GM21423 (cell line): ENCODE data around the gene ANP32E.
"Not testable (repeated sequence)": the region's sequence is repeated elsewhere in the genome, so short reads cannot be mapped to it uniquely, and the experiment has no call there.

Source experiments
- ATAC-seq: cut with Tn5 transposase; IDR thresholded peaks from one replicate; pipeline ENCODE4 v1.9.1; 2021; ENCODE audit warnings: mild to moderate bottlenecking, moderate library complexity; ENCODE audit not compliant: unreplicated experiment

ANP32E gene

GRCh38 chr1:150257624-150258585 is 22.0 kb upstream of the ANP32E start, which contains the start of gene CA14:
Gene CA14, plus strand, starts transcription at chr1:150257774. Its CDS starts 355 bp downstream, at chr1:150258129.
- no peak for ATAC-seq

- no peak for ATAC-seq
Observed at GRCh38 chr1:150256554-150257341, 20.8 kb upstream of the ANP32E start.

- no peak for ATAC-seq
Observed at GRCh38 chr1:150256198-150256553, 20.3 kb upstream of the ANP32E start.

GRCh38 chr1:150249936-150250335 is 14.0 kb upstream of the ANP32E start:
- ATAC-seq: no peak

- ATAC-seq: no peak
Observed at GRCh38 chr1:150243003-150243402, 7.1 kb upstream of the ANP32E start.

GRCh38 chr1:150237746-150238145 is 1.8 kb upstream of the ANP32E start:
- no peak for ATAC-seq

GRCh38 chr1:150237176-150237575 is 1.3 kb upstream of the ANP32E start:
- not testable (repeated sequence) for ATAC-seq

GRCh38 chr1:150236614-150237100 is 745 bp upstream of the ANP32E start:
- no peak for ATAC-seq

GRCh38 chr1:150235294-150235851 is 539 bp downstream of the ANP32E start:
- ATAC-seq: no peak

- ATAC-seq: peak; percentile 43
Observed at GRCh38 chr1:150234566-150235293, 1.2 kb downstream of the ANP32E start.

- no peak for ATAC-seq
Observed at GRCh38 chr1:150234309-150234565, 1.7 kb downstream of the ANP32E start.

- ATAC-seq: no peak
Observed at GRCh38 chr1:150233359-150234308, 2.3 kb downstream of the ANP32E start.

GRCh38 chr1:150232921-150233320 is 3.0 kb downstream of the ANP32E start:
- ATAC-seq: not testable (repeated sequence)

- ATAC-seq: not testable (repeated sequence)
Observed at GRCh38 chr1:150228246-150228645, 7.7 kb downstream of the ANP32E start.

- ATAC-seq: no peak
Observed at GRCh38 chr1:150227228-150227627, 8.7 kb downstream of the ANP32E start.

GRCh38 chr1:150226486-150226885 is 9.4 kb downstream of the ANP32E start:
- ATAC-seq: no peak

- ATAC-seq: no peak
Observed at GRCh38 chr1:150225546-150225945, 10.4 kb downstream of the ANP32E start.

GRCh38 chr1:150224983-150225382 is 10.9 kb downstream of the ANP32E start:
- ATAC-seq: no peak

GRCh38 chr1:150221552-150221951 is 14.4 kb downstream of the ANP32E start:
- ATAC-seq: no peak

- not testable (repeated sequence) for ATAC-seq
Observed at GRCh38 chr1:150215855-150216254, 20.1 kb downstream of the ANP32E start.
